ENCODE data around the gene RHOBTB3. TPM values are rescaled to one million over a fixed set of nuclear protein-coding genes. Genes with fewer than 3 reads are reported as not detected.

Gene RHOBTB3
- total RNA-seq, 1 experiment from 2014 or later, result 84.3 TPM

DNA sequence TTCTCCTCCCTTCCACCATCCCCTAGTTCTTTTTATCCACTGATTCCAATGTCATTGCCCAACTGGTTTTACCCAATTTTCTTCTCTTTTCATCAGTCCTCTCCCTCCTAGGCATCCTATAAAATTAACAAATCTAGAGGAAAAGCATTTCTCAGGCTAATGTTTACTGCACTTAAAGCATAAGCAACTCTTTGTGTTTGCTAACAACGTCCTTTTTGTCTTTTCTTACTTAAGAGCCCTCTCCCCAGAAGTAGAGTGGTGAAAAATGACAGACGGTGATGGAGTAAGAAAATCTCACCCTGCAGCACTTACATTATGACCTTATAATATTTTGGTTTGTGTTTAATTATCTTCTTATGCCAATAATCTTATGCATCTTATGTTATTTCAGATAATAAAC is 46.8 kb upstream of the RHOBTB3 start:
- TF ChIP-seq EZH2phosphoT487 (IDR thresholded peaks at IDR 0.05; ENCODE audit: borderline replicate concordance) (no peak), SIN3A (IDR thresholded peaks at IDR 0.05; ENCODE audit: low read depth) (no peak), RAD21 (IDR thresholded peaks at IDR 0.05; ENCODE audit: low read depth) (no peak), EGR1 (IDR thresholded peaks at IDR 0.05; ENCODE audit: low read depth) (no peak), FOSL1 (IDR thresholded peaks at IDR 0.05; ENCODE audit: low read depth) (no peak), SRF (IDR thresholded peaks at IDR 0.05; ENCODE audit: low read depth) (no peak), EZH2 (IDR thresholded peaks at IDR 0.05) (no peak), POLR2A (IDR thresholded peaks at IDR 0.05; ENCODE audit: borderline replicate concordance, extremely low read depth, insufficient read depth, insufficient read length) (no peak)
- TF ChIP-seq, protein P1, sequence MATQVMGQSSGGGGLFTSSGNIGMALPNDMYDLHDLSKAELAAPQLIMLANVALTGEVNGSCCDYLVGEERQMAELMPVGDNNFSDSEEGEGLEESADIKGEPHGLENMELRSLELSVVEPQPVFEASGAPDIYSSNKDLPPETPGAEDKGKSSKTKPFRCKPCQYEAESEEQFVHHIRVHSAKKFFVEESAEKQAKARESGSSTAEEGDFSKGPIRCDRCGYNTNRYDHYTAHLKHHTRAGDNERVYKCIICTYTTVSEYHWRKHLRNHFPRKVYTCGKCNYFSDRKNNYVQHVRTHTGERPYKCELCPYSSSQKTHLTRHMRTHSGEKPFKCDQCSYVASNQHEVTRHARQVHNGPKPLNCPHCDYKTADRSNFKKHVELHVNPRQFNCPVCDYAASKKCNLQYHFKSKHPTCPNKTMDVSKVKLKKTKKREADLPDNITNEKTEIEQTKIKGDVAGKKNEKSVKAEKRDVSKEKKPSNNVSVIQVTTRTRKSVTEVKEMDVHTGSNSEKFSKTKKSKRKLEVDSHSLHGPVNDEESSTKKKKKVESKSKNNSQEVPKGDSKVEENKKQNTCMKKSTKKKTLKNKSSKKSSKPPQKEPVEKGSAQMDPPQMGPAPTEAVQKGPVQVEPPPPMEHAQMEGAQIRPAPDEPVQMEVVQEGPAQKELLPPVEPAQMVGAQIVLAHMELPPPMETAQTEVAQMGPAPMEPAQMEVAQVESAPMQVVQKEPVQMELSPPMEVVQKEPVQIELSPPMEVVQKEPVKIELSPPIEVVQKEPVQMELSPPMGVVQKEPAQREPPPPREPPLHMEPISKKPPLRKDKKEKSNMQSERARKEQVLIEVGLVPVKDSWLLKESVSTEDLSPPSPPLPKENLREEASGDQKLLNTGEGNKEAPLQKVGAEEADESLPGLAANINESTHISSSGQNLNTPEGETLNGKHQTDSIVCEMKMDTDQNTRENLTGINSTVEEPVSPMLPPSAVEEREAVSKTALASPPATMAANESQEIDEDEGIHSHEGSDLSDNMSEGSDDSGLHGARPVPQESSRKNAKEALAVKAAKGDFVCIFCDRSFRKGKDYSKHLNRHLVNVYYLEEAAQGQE (IDR thresholded peaks at IDR 0.05; ENCODE audit: low read depth), result no peak
- TF ChIP-seq, protein P2, sequence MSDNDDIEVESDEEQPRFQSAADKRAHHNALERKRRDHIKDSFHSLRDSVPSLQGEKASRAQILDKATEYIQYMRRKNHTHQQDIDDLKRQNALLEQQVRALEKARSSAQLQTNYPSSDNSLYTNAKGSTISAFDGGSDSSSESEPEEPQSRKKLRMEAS (IDR thresholded peaks at IDR 0.05), result no peak
- TF ChIP-seq, protein P3, sequence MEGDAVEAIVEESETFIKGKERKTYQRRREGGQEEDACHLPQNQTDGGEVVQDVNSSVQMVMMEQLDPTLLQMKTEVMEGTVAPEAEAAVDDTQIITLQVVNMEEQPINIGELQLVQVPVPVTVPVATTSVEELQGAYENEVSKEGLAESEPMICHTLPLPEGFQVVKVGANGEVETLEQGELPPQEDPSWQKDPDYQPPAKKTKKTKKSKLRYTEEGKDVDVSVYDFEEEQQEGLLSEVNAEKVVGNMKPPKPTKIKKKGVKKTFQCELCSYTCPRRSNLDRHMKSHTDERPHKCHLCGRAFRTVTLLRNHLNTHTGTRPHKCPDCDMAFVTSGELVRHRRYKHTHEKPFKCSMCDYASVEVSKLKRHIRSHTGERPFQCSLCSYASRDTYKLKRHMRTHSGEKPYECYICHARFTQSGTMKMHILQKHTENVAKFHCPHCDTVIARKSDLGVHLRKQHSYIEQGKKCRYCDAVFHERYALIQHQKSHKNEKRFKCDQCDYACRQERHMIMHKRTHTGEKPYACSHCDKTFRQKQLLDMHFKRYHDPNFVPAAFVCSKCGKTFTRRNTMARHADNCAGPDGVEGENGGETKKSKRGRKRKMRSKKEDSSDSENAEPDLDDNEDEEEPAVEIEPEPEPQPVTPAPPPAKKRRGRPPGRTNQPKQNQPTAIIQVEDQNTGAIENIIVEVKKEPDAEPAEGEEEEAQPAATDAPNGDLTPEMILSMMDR (IDR thresholded peaks at IDR 0.05 in 2 of 3, conservative IDR thresholded peaks at IDR 0.05 in 1 of 3; ENCODE audit: borderline replicate concordance in 1 of 3, insufficient read depth in 1 of 3, low read depth in 2 of 3, low read length in 2 of 3), result no peak
- Histone ChIP-seq H4K20me1 (ENCODE audit: insufficient read depth) (no peaks in the 10 kb centered on the region), H3K9me2 (ENCODE audit: insufficient read depth) (no peaks in the 10 kb centered on the region), H3K27me3 (ENCODE audit: insufficient read depth, low read length) (no peaks in the 10 kb centered on the region), H3K27ac (ENCODE audit: low read depth, low read length) (no peak overlapping the region), H3K4me3 (replicated peaks in 1 of 2; ENCODE audit: low read depth in 1 of 2, low read length in 2 of 2) (no peak overlapping the region), H3K9me3 (ENCODE audit: control insufficient read depth in 1 of 2, insufficient read depth in 1 of 2, low read depth in 1 of 2, low read length in 2 of 2) (no peaks in the 10 kb centered on the region), H3K4me1 (ENCODE audit: control insufficient read depth in 1 of 2, insufficient read depth in 2 of 2, low read length in 2 of 2) (no peaks in the 10 kb centered on the region), H3K9ac (ENCODE audit: low read length) (no peak overlapping the region), H2AFZ (ENCODE audit: low read depth, low read length, poor library complexity, severe bottlenecking) (no peak overlapping the region), H3K36me3 (ENCODE audit: control insufficient read depth in 1 of 2, insufficient read depth in 2 of 2, low read length in 2 of 2) (no peaks in the 10 kb centered on the region), H3K4me2 (ENCODE audit: low read length) (no peak overlapping the region), H3K79me2 (ENCODE audit: insufficient read depth, low read length) (no peaks in the 10 kb centered on the region)
- ATAC-seq (no peak), DNase-seq (ENCODE audit: low read depth, low spot score) (no peak)
- ChIA-PET POLR2A (no interaction called here), CTCF (no interaction called here), RAD21 (ENCODE audit: low non-redundant PET in 1 of 2, low total read pairs in 2 of 2, uncharacterized antibody in 2 of 2, unreplicated experiment in 2 of 2) (no interaction called here)
- intact Hi-C loops (cut with micrococcal nuclease), result no loop called here
- BruUV-seq (replicated peaks), result no TSS peak
